ENCODE results near the gene FHDC1. TPM values are rescaled to one million over a fixed set of nuclear protein-coding genes. Genes with fewer than 3 reads are reported as not detected.
A peak's percentile ranks its signal among the peaks of the same experiment; 100 is the strongest.

The FHDC1 gene, protein sequence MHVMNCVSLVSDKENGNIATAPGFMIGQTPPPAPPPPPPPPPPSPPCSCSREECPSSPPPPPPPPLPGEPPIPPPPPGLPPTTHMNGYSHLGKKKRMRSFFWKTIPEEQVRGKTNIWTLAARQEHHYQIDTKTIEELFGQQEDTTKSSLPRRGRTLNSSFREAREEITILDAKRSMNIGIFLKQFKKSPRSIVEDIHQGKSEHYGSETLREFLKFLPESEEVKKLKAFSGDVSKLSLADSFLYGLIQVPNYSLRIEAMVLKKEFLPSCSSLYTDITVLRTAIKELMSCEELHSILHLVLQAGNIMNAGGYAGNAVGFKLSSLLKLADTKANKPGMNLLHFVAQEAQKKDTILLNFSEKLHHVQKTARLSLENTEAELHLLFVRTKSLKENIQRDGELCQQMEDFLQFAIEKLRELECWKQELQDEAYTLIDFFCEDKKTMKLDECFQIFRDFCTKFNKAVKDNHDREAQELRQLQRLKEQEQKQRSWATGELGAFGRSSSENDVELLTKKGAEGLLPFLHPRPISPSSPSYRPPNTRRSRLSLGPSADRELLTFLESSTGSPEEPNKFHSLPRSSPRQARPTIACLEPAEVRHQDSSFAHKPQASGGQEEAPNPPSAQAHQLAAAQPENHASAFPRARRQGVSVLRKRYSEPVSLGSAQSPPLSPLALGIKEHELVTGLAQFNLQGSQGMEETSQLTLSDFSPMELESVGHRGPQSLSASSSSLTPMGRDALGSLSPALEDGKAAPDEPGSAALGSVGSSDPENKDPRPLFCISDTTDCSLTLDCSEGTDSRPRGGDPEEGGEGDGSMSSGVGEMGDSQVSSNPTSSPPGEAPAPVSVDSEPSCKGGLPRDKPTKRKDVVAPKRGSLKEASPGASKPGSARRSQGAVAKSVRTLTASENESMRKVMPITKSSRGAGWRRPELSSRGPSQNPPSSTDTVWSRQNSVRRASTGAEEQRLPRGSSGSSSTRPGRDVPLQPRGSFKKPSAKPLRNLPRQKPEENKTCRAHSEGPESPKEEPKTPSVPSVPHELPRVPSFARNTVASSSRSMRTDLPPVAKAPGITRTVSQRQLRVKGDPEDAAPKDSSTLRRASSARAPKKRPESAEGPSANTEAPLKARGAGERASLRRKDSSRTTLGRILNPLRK
- polyA plus RNA-seq (2013, experiment 1 of 2) = 10.2 TPM
- polyA plus RNA-seq (2013, experiment 2 of 2) = 10.5 TPM

GRCh38 chr4:152935631-152936445 is at the start of gene FHDC1:
Gene FHDC1, plus strand, starts transcription at chr4:152936323. Its CDS starts 6,735 bp downstream, at chr4:152943058.
- peak within 1 kb of the TSS; percentile 63 for H2BK5ac ChIP-seq (ENCODE audit: low read length)
- H4K8ac ChIP-seq (ENCODE audit: low read depth, low read length) = no peak within 1 kb of the TSS
- no peaks in the 10 kb centered on the region for H3K4me1 ChIP-seq (ENCODE audit: control insufficient read depth, low read depth, low read length)
- H2BK120ac ChIP-seq (ENCODE audit: low read depth, low read length) = no peak within 1 kb of the TSS
- peak within 1 kb of the TSS; percentile 89 for H3K9ac ChIP-seq (ENCODE audit: low read length)
- H3K4me3 ChIP-seq (ENCODE audit: low read length) = peak within 1 kb of the TSS; percentile 85
- peak within 1 kb of the TSS; percentile 71 for H3K18ac ChIP-seq (ENCODE audit: low read length)
- H3K4me2 ChIP-seq (ENCODE audit: low read length) = peak within 1 kb of the TSS; percentile 87
- H3K27ac ChIP-seq (ENCODE audit: low read depth, low read length) = peak within 1 kb of the TSS; percentile 49
- no peaks in the 10 kb centered on the region for H3K36me3 ChIP-seq (ENCODE audit: control insufficient read depth, insufficient read depth, low read length)
- H3K79me2 ChIP-seq (ENCODE audit: control insufficient read depth, insufficient read depth, low read length) = peaks cover 23% of the 10 kb centered on the region
- WGBS (ENCODE audit: extremely low coverage, insufficient coverage, low lambda C conversion rate) = no CpG with 5 or more reads among the region's 75 CpGs
- H3K23ac ChIP-seq (ENCODE audit: low read length) = peak within 1 kb of the TSS; percentile 45
- H3K56ac ChIP-seq (ENCODE audit: low read length) = peak within 1 kb of the TSS; percentile 95
- H2BK15ac ChIP-seq (replicated peaks; ENCODE audit: low read depth) = no peak within 1 kb of the TSS
- DNase-seq = peak; percentile 93
- H2AK5ac ChIP-seq (ENCODE audit: low read length) = no peak within 1 kb of the TSS
- H3K79me1 ChIP-seq (ENCODE audit: low read length) = peaks cover 11% of the 10 kb centered on the region
- H4K5ac ChIP-seq (ENCODE audit: low read length) = no peak within 1 kb of the TSS
- H3K4ac ChIP-seq (ENCODE audit: low read depth, low read length) = peak within 1 kb of the TSS; percentile 49
- no peaks in the 10 kb centered on the region for H3K27me3 ChIP-seq (ENCODE audit: insufficient read depth, low read length, poor library complexity)

DNA sequence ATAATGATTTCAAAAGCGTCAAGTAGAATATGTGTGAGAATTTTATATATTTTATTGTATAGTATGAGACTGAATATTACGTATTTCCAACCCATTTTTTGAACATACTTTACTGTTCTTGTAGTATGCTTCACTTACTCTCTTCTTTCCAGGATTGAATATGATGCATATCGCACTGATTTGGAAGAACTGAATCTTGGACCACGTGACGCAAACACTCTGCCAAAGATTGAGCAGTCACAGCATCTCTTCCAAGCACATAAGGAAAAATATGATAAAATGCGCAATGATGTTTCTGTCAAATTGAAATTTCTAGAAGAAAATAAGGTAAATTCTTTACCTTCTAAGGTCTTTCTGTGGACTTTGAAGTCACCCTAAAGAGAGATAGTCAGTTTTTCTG is 48.1 kb upstream of the FHDC1 start:
- no peak overlapping the region for H3K4me3 ChIP-seq (ENCODE audit: low read length)
- H2BK5ac ChIP-seq (ENCODE audit: low read length) = no peak overlapping the region
- H4K5ac ChIP-seq (ENCODE audit: low read length) = no peak overlapping the region
- 100% methylated on average over 1 of the region's 6 CpGs for WGBS (ENCODE audit: extremely low coverage, insufficient coverage, low lambda C conversion rate)
- no peak overlapping the region for H3K56ac ChIP-seq (ENCODE audit: low read length)
- no peak for DNase-seq
- no peaks in the 10 kb centered on the region for H3K4me1 ChIP-seq (ENCODE audit: control insufficient read depth, low read depth, low read length)
- H3K9ac ChIP-seq (ENCODE audit: low read length) = no peak overlapping the region
- no peak overlapping the region for H3K27ac ChIP-seq (ENCODE audit: low read depth, low read length)
- H3K23ac ChIP-seq (ENCODE audit: low read length) = no peak overlapping the region
- H3K4me2 ChIP-seq (ENCODE audit: low read length) = no peak overlapping the region
- H3K27me3 ChIP-seq (ENCODE audit: insufficient read depth, low read length, poor library complexity) = no peaks in the 10 kb centered on the region
- H3K79me2 ChIP-seq (ENCODE audit: control insufficient read depth, insufficient read depth, low read length) = no peaks in the 10 kb centered on the region
- peaks cover 1% of the 10 kb centered on the region for H3K36me3 ChIP-seq (ENCODE audit: control insufficient read depth, insufficient read depth, low read length)
- H3K18ac ChIP-seq (ENCODE audit: low read length) = no peak overlapping the region
- H3K4ac ChIP-seq (ENCODE audit: low read depth, low read length) = no peak overlapping the region
- H2BK120ac ChIP-seq (ENCODE audit: low read depth, low read length) = no peak overlapping the region
- no peak overlapping the region for H4K8ac ChIP-seq (ENCODE audit: low read depth, low read length)
- no peak overlapping the region for H2BK15ac ChIP-seq (replicated peaks; ENCODE audit: low read depth)
- no peaks in the 10 kb centered on the region for H3K79me1 ChIP-seq (ENCODE audit: low read length)
- no peak overlapping the region for H2AK5ac ChIP-seq (ENCODE audit: low read length)

- Histone ChIP-seq H3K56ac (ENCODE audit: low read length) (no peak overlapping the region), H2BK15ac (replicated peaks; ENCODE audit: low read depth) (no peak overlapping the region), H4K5ac (ENCODE audit: low read length) (no peak overlapping the region), H3K79me2 (ENCODE audit: control insufficient read depth, insufficient read depth, low read length) (no peaks in the 10 kb centered on the region), H3K23ac (ENCODE audit: low read length) (no peak overlapping the region), H3K27ac (ENCODE audit: low read depth, low read length) (no peak overlapping the region), H3K18ac (ENCODE audit: low read length) (no peak overlapping the region), H3K79me1 (ENCODE audit: low read length) (no peaks in the 10 kb centered on the region), H3K36me3 (ENCODE audit: control insufficient read depth, insufficient read depth, low read length) (peaks cover 1% of the 10 kb centered on the region), H3K9ac (ENCODE audit: low read length) (no peak overlapping the region), H2BK5ac (ENCODE audit: low read length) (no peak overlapping the region), H3K4me3 (ENCODE audit: low read length) (no peak overlapping the region), H3K4me1 (ENCODE audit: control insufficient read depth, low read depth, low read length) (no peaks in the 10 kb centered on the region), H3K4ac (ENCODE audit: low read depth, low read length) (no peak overlapping the region), H2AK5ac (ENCODE audit: low read length) (no peak overlapping the region), H2BK120ac (ENCODE audit: low read depth, low read length) (no peak overlapping the region), H3K4me2 (ENCODE audit: low read length) (no peak overlapping the region), H4K8ac (ENCODE audit: low read depth, low read length) (no peak overlapping the region), H3K27me3 (ENCODE audit: insufficient read depth, low read length, poor library complexity) (no peaks in the 10 kb centered on the region)
- WGBS (ENCODE audit: extremely low coverage, insufficient coverage, low lambda C conversion rate) = no CpG with 5 or more reads among the region's 2 CpGs
- no peak for DNase-seq
Measured at GRCh38 chr4:152892974-152893373, 43.1 kb upstream of the FHDC1 start.

DNA sequence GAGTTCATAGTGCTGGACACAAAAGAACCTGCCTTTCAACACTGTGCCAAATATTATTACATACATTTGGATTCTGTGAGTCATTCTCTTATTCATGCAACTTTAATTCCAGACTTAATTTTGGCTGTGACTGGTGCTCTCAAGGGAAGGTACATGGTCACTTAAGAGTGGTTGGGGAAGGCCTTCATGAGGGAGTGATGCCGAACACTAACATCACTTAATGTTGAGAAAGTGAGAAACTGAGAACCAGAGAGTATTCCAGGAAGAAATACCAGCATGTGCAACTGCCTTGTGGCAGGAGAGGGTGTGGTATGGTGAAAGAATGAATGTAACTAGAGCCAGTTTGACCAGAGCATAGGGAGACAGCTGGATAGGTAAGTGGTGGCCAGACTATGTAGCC is 41.5 kb upstream of the FHDC1 start:
- H3K4me1 ChIP-seq (ENCODE audit: control insufficient read depth, low read depth, low read length) = no peaks in the 10 kb centered on the region
- no peak overlapping the region for H2AK5ac ChIP-seq (ENCODE audit: low read length)
- H3K9ac ChIP-seq (ENCODE audit: low read length) = no peak overlapping the region
- H3K27me3 ChIP-seq (ENCODE audit: insufficient read depth, low read length, poor library complexity) = no peaks in the 10 kb centered on the region
- no peak overlapping the region for H2BK120ac ChIP-seq (ENCODE audit: low read depth, low read length)
- H2BK5ac ChIP-seq (ENCODE audit: low read length) = no peak overlapping the region
- no peak overlapping the region for H3K4ac ChIP-seq (ENCODE audit: low read depth, low read length)
- H3K23ac ChIP-seq (ENCODE audit: low read length) = no peak overlapping the region
- no peak overlapping the region for H3K4me2 ChIP-seq (ENCODE audit: low read length)
- H3K36me3 ChIP-seq (ENCODE audit: control insufficient read depth, insufficient read depth, low read length) = no peaks in the 10 kb centered on the region
- no peak overlapping the region for H3K56ac ChIP-seq (ENCODE audit: low read length)
- no peak overlapping the region for H2BK15ac ChIP-seq (replicated peaks; ENCODE audit: low read depth)
- no peak overlapping the region for H3K27ac ChIP-seq (ENCODE audit: low read depth, low read length)
- H4K5ac ChIP-seq (ENCODE audit: low read length) = no peak overlapping the region
- H3K4me3 ChIP-seq (ENCODE audit: low read length) = no peak overlapping the region
- H3K79me1 ChIP-seq (ENCODE audit: low read length) = no peaks in the 10 kb centered on the region
- no peak overlapping the region for H3K18ac ChIP-seq (ENCODE audit: low read length)
- no CpG with 5 or more reads among the region's 1 CpG for WGBS (ENCODE audit: extremely low coverage, insufficient coverage, low lambda C conversion rate)
- no peaks in the 10 kb centered on the region for H3K79me2 ChIP-seq (ENCODE audit: control insufficient read depth, insufficient read depth, low read length)
- no peak for DNase-seq
- H4K8ac ChIP-seq (ENCODE audit: low read depth, low read length) = no peak overlapping the region

DNA sequence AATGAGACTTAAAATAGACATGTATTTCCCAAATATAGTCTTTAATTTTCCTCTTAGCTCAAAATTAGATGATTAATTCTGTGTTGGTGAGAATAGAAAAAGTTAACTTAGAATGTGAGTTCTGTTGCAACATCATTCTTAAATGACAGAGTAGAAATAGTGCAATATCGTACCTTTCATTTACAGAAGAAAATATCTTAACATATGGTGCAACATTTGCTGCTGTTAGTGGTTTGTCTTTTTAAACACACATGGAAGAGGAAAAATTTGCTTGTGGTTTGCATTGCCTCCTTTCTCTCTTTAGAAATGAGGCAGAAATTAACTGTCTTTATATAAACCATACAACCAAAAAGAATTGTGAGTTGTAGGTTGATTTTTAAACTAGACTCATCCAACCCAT is 39.3 kb upstream of the FHDC1 start:
- Histone ChIP-seq H3K18ac (ENCODE audit: low read length) (no peak overlapping the region), H3K9ac (ENCODE audit: low read length) (no peak overlapping the region), H4K8ac (ENCODE audit: low read depth, low read length) (no peak overlapping the region), H3K56ac (ENCODE audit: low read length) (no peak overlapping the region), H3K23ac (ENCODE audit: low read length) (no peak overlapping the region), H3K4ac (ENCODE audit: low read depth, low read length) (no peak overlapping the region), H3K4me3 (ENCODE audit: low read length) (no peak overlapping the region), H3K4me1 (ENCODE audit: control insufficient read depth, low read depth, low read length) (no peaks in the 10 kb centered on the region), H3K79me1 (ENCODE audit: low read length) (no peaks in the 10 kb centered on the region), H3K27me3 (ENCODE audit: insufficient read depth, low read length, poor library complexity) (no peaks in the 10 kb centered on the region), H3K79me2 (ENCODE audit: control insufficient read depth, insufficient read depth, low read length) (no peaks in the 10 kb centered on the region), H2BK120ac (ENCODE audit: low read depth, low read length) (no peak overlapping the region), H4K5ac (ENCODE audit: low read length) (no peak overlapping the region), H3K27ac (ENCODE audit: low read depth, low read length) (no peak overlapping the region), H3K36me3 (ENCODE audit: control insufficient read depth, insufficient read depth, low read length) (no peaks in the 10 kb centered on the region), H2AK5ac (ENCODE audit: low read length) (no peak overlapping the region), H2BK15ac (replicated peaks; ENCODE audit: low read depth) (no peak overlapping the region), H3K4me2 (ENCODE audit: low read length) (no peak overlapping the region), H2BK5ac (ENCODE audit: low read length) (no peak overlapping the region)
- WGBS (ENCODE audit: extremely low coverage, insufficient coverage, low lambda C conversion rate) = no CpG with 5 or more reads among the region's 1 CpG
- DNase-seq = no peak
